GM08714 (cell line): ENCODE measurements around the gene CERT1.

Source experiments
- H3K4me3 ChIP-seq: fragments of 200-500 bp; sonication (Bioruptor generic); 2 replicates; pipeline ENCODE4 v1.5.1; 2014; ENCODE audit warnings: mild to moderate bottlenecking, low read length, inconsistent platforms
- ZNF274 ChIP-seq: IDR thresholded peaks from 2 replicates; pipeline ENCODE4 v1.6.1; 2012; ENCODE audit warnings: mild to moderate bottlenecking, low read depth, low read length

Gene CERT1

GRCh38 chr5:75438722-75439121 is 72.7 kb downstream of the CERT1 start:
- no peak for TF ChIP-seq ZNF274
- H3K4me3 ChIP-seq: no peak overlapping the region

- no peak for TF ChIP-seq ZNF274
- H3K4me3 ChIP-seq: no peak overlapping the region
Measured at GRCh38 chr5:75435096-75435495, 76.3 kb downstream of the CERT1 start.

GRCh38 chr5:75433814-75434506 is 77.5 kb downstream of the CERT1 start:
- no peak for TF ChIP-seq ZNF274
- H3K4me3 ChIP-seq: no peak overlapping the region

- TF ChIP-seq ZNF274: no peak
- no peak overlapping the region for H3K4me3 ChIP-seq
Measured at GRCh38 chr5:75414241-75414640, 97.2 kb downstream of the CERT1 start.

- no peak overlapping the region for H3K4me3 ChIP-seq
- no peak for TF ChIP-seq ZNF274
Measured at GRCh38 chr5:75412111-75412990, 99.1 kb downstream of the CERT1 start.

GRCh38 chr5:75405296-75405695 is 106.1 kb downstream of the CERT1 start:
- TF ChIP-seq ZNF274: no peak
- H3K4me3 ChIP-seq: no peak overlapping the region

- no peak for TF ChIP-seq ZNF274
- no peak overlapping the region for H3K4me3 ChIP-seq
Measured at GRCh38 chr5:75395277-75395676, 116.2 kb downstream of the CERT1 start.

GRCh38 chr5:75389430-75389829 is 122.0 kb downstream of the CERT1 start:
- no peak for TF ChIP-seq ZNF274
- no peak overlapping the region for H3K4me3 ChIP-seq

- TF ChIP-seq ZNF274: no peak
- no peak overlapping the region for H3K4me3 ChIP-seq
Measured at GRCh38 chr5:75387806-75388205, 123.6 kb downstream of the CERT1 start.

GRCh38 chr5:75384218-75384617 is 127.2 kb downstream of the CERT1 start:
- TF ChIP-seq ZNF274: no peak
- no peak overlapping the region for H3K4me3 ChIP-seq

- H3K4me3 ChIP-seq: no peak overlapping the region
- TF ChIP-seq ZNF274: no peak
Measured at GRCh38 chr5:75381456-75381855, 130.0 kb downstream of the CERT1 start.

GRCh38 chr5:75380099-75380498 is 131.3 kb downstream of the CERT1 start:
- no peak overlapping the region for H3K4me3 ChIP-seq
- TF ChIP-seq ZNF274: no peak

- no peak for TF ChIP-seq ZNF274
- H3K4me3 ChIP-seq: no peak overlapping the region
Measured at GRCh38 chr5:75375414-75375813, 136.0 kb downstream of the CERT1 start.

- H3K4me3 ChIP-seq: no peak overlapping the region
- TF ChIP-seq ZNF274: no peak
Measured at GRCh38 chr5:75374394-75374814, 137.0 kb downstream of the CERT1 start.

- no peak overlapping the region for H3K4me3 ChIP-seq
- TF ChIP-seq ZNF274: no peak
Measured at GRCh38 chr5:75373862-75374261, 137.6 kb downstream of the CERT1 start.
